PC-9 (cell line): Measurements from ENCODE around the gene ABCA8.

ENCODE experiments used
- CTCF ChIP-seq: fragments of 200-600 bp; sonication (generic); conservative IDR thresholded peaks from 2 replicates; pipeline ENCODE4 v1.6.1; 2017; ENCODE audit warnings: mixed run types, antibody characterized with exemption, mild to moderate bottlenecking, moderate library complexity
- EZH2 ChIP-seq: fragments of 200-600 bp; sonication (generic); IDR thresholded peaks from 2 replicates; pipeline ENCODE4 v1.8.0; 2017; ENCODE audit warnings: antibody characterized with exemption, low read depth

DNA sequence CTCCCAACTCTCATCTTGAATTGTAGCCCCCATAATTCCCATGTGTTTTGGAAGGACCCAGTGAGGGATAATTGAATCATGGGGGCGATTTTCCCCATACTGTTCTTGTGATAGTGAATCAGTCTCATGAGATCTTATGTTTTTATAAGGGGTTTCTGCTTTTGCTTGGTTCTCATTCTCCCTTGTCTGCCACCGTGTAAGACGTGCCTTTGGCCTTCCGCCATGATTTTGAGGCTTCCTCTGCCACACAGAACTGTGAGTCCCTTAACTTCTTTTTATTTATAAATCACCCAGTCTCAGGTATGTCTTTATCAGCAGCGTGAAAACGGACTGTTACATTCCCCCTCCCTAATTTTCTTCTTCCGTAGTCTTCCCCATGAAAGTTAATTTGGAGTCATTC lies 124.0 kb downstream of the ABCA8 start:
- TF ChIP-seq CTCF (no peak), EZH2 (no peak)
